ENCODE measurements around the gene TRPM8. TPM values are rescaled to one million over a fixed set of nuclear protein-coding genes. Genes with fewer than 3 reads are reported as not detected.

TRPM8 gene
- total and polyA plus RNA-seq, 2 donors from 2014 or later, result 2.5 TPM; not detected in 1

DNA sequence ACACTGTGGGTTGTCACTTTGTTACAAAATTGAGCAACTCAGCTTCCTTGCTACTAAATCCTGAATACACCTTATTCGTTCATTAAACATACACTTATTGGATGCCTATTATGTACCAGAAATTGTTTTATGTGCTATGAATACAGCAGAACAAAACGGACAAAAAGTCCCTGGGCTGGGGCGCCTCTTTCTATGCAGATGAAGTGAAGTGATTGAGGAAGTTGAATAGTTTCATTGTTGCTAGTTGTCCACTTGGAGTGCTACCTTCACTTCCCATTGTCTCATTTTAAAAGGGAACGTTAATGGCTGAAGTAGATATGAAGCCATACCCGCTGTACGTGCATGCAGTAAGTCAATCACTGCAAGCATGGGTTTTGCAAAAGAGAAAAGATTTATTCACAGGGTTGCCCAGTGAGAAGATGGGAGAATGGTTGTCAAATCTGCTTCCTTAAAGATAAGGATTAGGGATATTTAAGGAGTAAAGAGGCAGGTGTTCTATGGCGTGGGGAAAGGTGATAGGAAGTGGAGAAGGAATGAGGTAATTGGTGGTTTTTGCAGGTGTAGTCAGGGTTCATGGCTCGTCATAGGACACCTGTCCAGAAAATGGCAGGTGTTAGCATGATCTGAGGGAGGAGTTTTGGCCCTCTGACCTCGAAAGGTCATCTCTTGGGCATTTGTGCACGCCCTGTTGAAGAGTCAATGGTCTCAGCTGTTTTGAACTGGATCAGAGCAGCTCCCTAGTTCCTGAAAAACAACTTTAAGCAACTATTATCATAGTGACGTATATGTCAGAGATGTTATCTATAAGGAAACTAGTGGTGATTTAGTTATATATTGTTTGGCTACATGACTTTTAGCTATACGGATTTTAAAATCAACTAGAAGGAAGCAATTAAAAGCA lies 23.5 kb downstream of the TRPM8 start:
- no peak overlapping the region for H3K9ac ChIP-seq (ENCODE audit: low read length in 3 of 3)
- intact Hi-C loops (cut with DNase I), result no loop called here

DNA sequence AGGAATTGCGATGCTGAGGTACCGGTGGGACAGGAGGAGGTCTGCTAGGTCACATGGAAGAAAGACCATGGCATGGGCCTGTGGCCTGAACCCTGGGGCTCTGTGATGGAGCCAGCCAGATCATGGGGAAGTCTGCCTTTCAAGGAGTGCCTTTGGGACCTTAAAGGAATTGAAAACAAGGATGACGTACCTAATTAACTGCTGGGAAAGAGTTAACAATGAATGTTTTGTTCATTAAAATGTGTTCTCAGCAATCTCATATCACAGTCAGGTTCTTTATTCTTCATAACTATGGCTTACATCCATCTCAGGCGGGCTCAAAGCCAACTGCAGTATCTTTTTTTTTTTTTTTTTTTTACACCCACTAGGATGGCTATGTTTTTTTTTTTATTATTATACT lies 25.6 kb downstream of the TRPM8 start:
- TF ChIP-seq, protein P1, sequence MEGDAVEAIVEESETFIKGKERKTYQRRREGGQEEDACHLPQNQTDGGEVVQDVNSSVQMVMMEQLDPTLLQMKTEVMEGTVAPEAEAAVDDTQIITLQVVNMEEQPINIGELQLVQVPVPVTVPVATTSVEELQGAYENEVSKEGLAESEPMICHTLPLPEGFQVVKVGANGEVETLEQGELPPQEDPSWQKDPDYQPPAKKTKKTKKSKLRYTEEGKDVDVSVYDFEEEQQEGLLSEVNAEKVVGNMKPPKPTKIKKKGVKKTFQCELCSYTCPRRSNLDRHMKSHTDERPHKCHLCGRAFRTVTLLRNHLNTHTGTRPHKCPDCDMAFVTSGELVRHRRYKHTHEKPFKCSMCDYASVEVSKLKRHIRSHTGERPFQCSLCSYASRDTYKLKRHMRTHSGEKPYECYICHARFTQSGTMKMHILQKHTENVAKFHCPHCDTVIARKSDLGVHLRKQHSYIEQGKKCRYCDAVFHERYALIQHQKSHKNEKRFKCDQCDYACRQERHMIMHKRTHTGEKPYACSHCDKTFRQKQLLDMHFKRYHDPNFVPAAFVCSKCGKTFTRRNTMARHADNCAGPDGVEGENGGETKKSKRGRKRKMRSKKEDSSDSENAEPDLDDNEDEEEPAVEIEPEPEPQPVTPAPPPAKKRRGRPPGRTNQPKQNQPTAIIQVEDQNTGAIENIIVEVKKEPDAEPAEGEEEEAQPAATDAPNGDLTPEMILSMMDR (IDR thresholded peaks at IDR 0.05; ENCODE audit: borderline replicate concordance, extremely low read depth, insufficient read depth), result no peak
- no peaks in the 10 kb centered on the region for H3K4me1 ChIP-seq (ENCODE audit: control insufficient read depth in 2 of 3, insufficient read depth in 2 of 3, low read depth in 1 of 3, low read length in 3 of 3)
- H3K36me3 ChIP-seq (ENCODE audit: control insufficient read depth in 2 of 3, insufficient read depth in 3 of 3, low read length in 3 of 3), result no peaks in the 10 kb centered on the region
- no peaks in the 10 kb centered on the region for H3K9me3 ChIP-seq (ENCODE audit: control insufficient read depth in 2 of 3, insufficient read depth in 1 of 3, low read length in 3 of 3)
- intact Hi-C loops (cut with DNase I), result no loop called here
- H3K27ac ChIP-seq (ENCODE audit: low read depth in 2 of 2, low read length in 2 of 2), result no peak overlapping the region
- no peak overlapping the region for H3K9ac ChIP-seq (ENCODE audit: low read length in 3 of 3)
- no peak overlapping the region for H3K4me3 ChIP-seq (ENCODE audit: low read length in 3 of 3)
- FAIRE-seq (no peak), DNase-seq (no peak)
- H3K27me3 ChIP-seq (ENCODE audit: control insufficient read depth, insufficient read depth, low read length), result no peaks in the 10 kb centered on the region

More for the DNA sequence above, 23.5 kb downstream of the TRPM8 start:
- Histone ChIP-seq H3K4me3 (ENCODE audit: low read length in 3 of 3) (no peak overlapping the region), H3K9me3 (ENCODE audit: control insufficient read depth in 2 of 3, insufficient read depth in 1 of 3, low read length in 3 of 3) (no peaks in the 10 kb centered on the region), H3K27ac (ENCODE audit: low read depth in 2 of 2, low read length in 2 of 2) (no peak overlapping the region), H3K4me1 (ENCODE audit: control insufficient read depth in 2 of 3, insufficient read depth in 2 of 3, low read depth in 1 of 3, low read length in 3 of 3) (peaks cover 0 to 4% (median 0%) of the 10 kb centered on the region in 3 donors), H3K36me3 (ENCODE audit: control insufficient read depth in 2 of 3, insufficient read depth in 3 of 3, low read length in 3 of 3) (no peaks in the 10 kb centered on the region), H3K27me3 (ENCODE audit: control insufficient read depth, insufficient read depth, low read length) (no peaks in the 10 kb centered on the region)
- TF ChIP-seq, protein P1 (IDR thresholded peaks at IDR 0.05; ENCODE audit: borderline replicate concordance, extremely low read depth, insufficient read depth), result no peak
- no peak for FAIRE-seq
- DNase-seq, result peak in 1 of 5 donors; percentile 12

DNA sequence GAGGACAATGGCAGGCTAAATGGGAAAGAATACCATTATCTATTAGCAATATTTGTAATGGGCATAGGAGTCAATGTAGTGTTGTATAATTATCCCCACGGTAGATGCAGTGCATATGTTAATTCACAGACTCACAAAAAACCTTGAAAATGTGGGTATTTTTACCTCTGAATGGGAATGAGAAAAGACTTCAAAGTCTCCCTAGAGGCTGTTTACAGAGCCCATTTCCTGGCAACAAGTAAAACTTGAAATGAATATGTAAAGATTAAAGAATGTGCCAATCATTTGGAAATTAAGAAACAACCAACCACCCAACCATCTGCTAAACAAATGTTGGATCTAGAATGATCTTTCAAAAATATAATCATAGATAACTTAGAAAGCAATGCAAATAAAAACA lies 27.1 kb downstream of the TRPM8 start:
- DNase-seq (no peak), FAIRE-seq (no peak)
- Histone ChIP-seq H3K4me1 (ENCODE audit: control insufficient read depth in 2 of 3, insufficient read depth in 2 of 3, low read depth in 1 of 3, low read length in 3 of 3) (no peaks in the 10 kb centered on the region), H3K27ac (ENCODE audit: low read depth in 2 of 2, low read length in 2 of 2) (no peak overlapping the region), H3K4me3 (ENCODE audit: low read length in 3 of 3) (no peak overlapping the region), H3K9ac (ENCODE audit: low read length in 3 of 3) (no peak overlapping the region), H3K36me3 (ENCODE audit: control insufficient read depth in 2 of 3, insufficient read depth in 3 of 3, low read length in 3 of 3) (no peaks in the 10 kb centered on the region), H3K27me3 (ENCODE audit: control insufficient read depth, insufficient read depth, low read length) (no peaks in the 10 kb centered on the region), H3K9me3 (ENCODE audit: control insufficient read depth in 2 of 3, insufficient read depth in 1 of 3, low read length in 3 of 3) (no peaks in the 10 kb centered on the region)
- intact Hi-C loops (cut with DNase I), result no loop called here
- TF ChIP-seq, protein P1 (IDR thresholded peaks at IDR 0.05; ENCODE audit: borderline replicate concordance, extremely low read depth, insufficient read depth), result no peak

Measured in kidney (tissue), 14 donors.